Calu3 (cell line): ENCODE data around the gene TREM2. TPM values are rescaled to one million over a fixed set of nuclear protein-coding genes. Genes with fewer than 3 reads are reported as not detected.

Experiments used
- BruUV-seq: library from RNA; stranded (reverse); fragments of 400-500 nt; replicated peaks from 2 replicates; lab custom pipeline; 2021; lab: Mats Ljungman, UMichigan
- CTCF ChIA-PET: fragments of 300-600 bp; sonication (Branson Sonifier 250); formaldehyde crosslinking; loops from one replicate; lab custom pipeline; 2022; ENCODE audit warnings: antibody characterized with exemption; lab: Charles Lee
- DNase-seq: peaks from one replicate; pipeline ENCODE4 v3.0.0; 2022
- H3K27ac Mint-ChIP-seq: one replicate; pipeline ENCODE4 v1.8.0; 2022; ENCODE audit warnings: mixed read lengths; ENCODE audit not compliant: unreplicated experiment
- H3K27me3 Mint-ChIP-seq: one replicate; pipeline ENCODE4 v1.8.0; 2022; ENCODE audit warnings: mixed read lengths; ENCODE audit not compliant: unreplicated experiment
- H3K36me3 Mint-ChIP-seq: one replicate; pipeline ENCODE4 v1.8.0; 2022; ENCODE audit warnings: mild to moderate bottlenecking, moderate library complexity, mixed read lengths; ENCODE audit not compliant: insufficient read depth, unreplicated experiment
- H3K4me1 Mint-ChIP-seq: one replicate; pipeline ENCODE4 v1.8.0; 2022; ENCODE audit warnings: mild to moderate bottlenecking, low read depth, mixed read lengths; ENCODE audit not compliant: unreplicated experiment
- H3K4me3 Mint-ChIP-seq: one replicate; pipeline ENCODE4 v1.8.0; 2022; ENCODE audit warnings: mild to moderate bottlenecking, low read depth, moderate library complexity, mixed read lengths; ENCODE audit not compliant: unreplicated experiment
- H3K9me3 Mint-ChIP-seq: one replicate; pipeline ENCODE4 v1.8.0; 2022; ENCODE audit warnings: low read depth, mixed read lengths; ENCODE audit not compliant: unreplicated experiment
- intact Hi-C: fragments of 100-400 bp; cut with micrococcal nuclease; formaldehyde crosslinking; loops from one replicate; pipeline ENCODE4 v1.10.0; 2022; ENCODE audit not compliant: unreplicated experiment
- total RNA-seq: library from RNA; stranded (reverse); gene quantifications from 2 replicates; pipeline ENCODE4 v1.2.3, GENCODE V29; 2022
- TF ChIP-seq, protein P1 (sequence below): fragments of 200-600 bp; IDR thresholded peaks from one replicate; pipeline ENCODE4 v1.8.0; 2022; ENCODE audit warnings: antibody characterized with exemption; ENCODE audit not compliant: unreplicated experiment

The TREM2 gene
- total RNA-seq, 1 experiment from 2014 or later = not detected

DNA sequence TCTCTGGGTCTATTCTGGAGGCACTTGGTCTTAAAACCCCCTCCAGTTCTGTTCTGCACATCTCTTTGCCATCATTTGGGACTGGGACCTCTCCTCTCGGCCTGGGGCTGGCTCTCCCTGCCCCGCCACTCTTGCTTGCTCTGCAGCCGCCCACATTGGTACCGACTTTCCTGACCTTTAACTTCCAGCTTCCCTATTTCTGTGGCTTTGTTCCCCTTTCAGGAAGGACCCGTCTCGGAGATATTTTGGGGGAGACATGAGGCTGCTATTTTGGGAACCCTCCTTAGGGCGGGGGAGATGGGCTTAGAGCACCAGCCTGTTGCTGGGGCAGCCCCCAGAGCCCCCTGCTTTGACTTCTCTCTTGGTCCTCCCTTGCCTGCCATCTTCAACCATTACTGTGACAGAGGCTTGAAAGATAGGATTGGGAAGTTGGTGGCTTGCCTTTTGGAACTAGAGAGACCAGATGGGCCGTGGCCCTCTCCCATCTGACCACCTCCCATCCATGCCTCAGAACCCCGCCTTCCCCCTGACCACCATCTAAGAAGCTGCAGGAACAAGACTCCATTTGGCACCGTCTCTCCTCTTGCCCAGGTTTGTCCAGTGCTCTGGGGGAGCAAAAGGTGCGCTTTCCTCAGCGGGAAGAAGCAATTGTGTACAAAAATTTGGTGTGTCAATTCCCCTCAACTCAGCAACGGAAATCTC lies 914 bp downstream of the TREM2 start:
- H3K4me3 Mint-ChIP-seq = no peak overlapping the region
- DNase-seq = no peak
- CTCF ChIA-PET = no interaction called here
- H3K9me3 Mint-ChIP-seq = no peaks in the 10 kb centered on the region
- BruUV-seq = no TSS peak
- H3K4me1 Mint-ChIP-seq = no peaks in the 10 kb centered on the region
- no peaks in the 10 kb centered on the region for H3K36me3 Mint-ChIP-seq
- peaks cover 72% of the 10 kb centered on the region for H3K27me3 Mint-ChIP-seq
- TF ChIP-seq, protein P1, sequence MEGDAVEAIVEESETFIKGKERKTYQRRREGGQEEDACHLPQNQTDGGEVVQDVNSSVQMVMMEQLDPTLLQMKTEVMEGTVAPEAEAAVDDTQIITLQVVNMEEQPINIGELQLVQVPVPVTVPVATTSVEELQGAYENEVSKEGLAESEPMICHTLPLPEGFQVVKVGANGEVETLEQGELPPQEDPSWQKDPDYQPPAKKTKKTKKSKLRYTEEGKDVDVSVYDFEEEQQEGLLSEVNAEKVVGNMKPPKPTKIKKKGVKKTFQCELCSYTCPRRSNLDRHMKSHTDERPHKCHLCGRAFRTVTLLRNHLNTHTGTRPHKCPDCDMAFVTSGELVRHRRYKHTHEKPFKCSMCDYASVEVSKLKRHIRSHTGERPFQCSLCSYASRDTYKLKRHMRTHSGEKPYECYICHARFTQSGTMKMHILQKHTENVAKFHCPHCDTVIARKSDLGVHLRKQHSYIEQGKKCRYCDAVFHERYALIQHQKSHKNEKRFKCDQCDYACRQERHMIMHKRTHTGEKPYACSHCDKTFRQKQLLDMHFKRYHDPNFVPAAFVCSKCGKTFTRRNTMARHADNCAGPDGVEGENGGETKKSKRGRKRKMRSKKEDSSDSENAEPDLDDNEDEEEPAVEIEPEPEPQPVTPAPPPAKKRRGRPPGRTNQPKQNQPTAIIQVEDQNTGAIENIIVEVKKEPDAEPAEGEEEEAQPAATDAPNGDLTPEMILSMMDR = no peak
- no peak overlapping the region for H3K27ac Mint-ChIP-seq
- intact Hi-C loops = no loop called here

GRCh38 chr6:41161380-41161779 lies 1.5 kb downstream of the TREM2 start:
- intact Hi-C loops = no loop called here
- H3K27me3 Mint-ChIP-seq = peaks cover 72% of the 10 kb centered on the region
- H3K4me3 Mint-ChIP-seq = no peak overlapping the region
- H3K27ac Mint-ChIP-seq = no peak overlapping the region
- no peak for DNase-seq
- no TSS peak for BruUV-seq
- TF ChIP-seq, protein P1 = no peak
- CTCF ChIA-PET = no interaction called here
- no peaks in the 10 kb centered on the region for H3K9me3 Mint-ChIP-seq
- no peaks in the 10 kb centered on the region for H3K36me3 Mint-ChIP-seq
- no peaks in the 10 kb centered on the region for H3K4me1 Mint-ChIP-seq

DNA sequence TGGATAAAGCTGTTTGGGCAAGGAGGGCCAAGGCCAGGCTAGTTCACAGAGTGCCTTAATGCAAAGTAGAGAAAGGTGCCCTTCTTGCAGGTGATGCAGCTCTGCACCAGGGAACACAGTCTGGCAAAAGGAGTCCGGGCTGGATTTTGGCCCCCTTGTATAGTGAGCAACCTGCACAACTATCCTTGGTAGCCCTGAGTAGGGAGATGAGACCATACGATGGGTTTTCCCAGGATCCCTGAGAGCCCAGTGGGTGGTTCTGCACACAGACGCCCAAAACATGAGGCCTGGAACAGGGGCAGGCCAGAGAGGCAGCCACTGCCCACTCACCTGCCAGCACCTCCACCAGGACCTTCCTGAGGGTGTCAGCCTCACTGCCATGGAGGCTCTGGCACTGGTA lies 2.0 kb downstream of the TREM2 start:
- Mint-ChIP-seq H3K9me3 (no peaks in the 10 kb centered on the region), H3K27me3 (peaks cover 72% of the 10 kb centered on the region), H3K27ac (no peak overlapping the region), H3K36me3 (no peaks in the 10 kb centered on the region), H3K4me1 (no peaks in the 10 kb centered on the region), H3K4me3 (no peak overlapping the region)
- BruUV-seq = no TSS peak
- TF ChIP-seq, protein P1 = no peak
- intact Hi-C loops = no loop called here
- CTCF ChIA-PET = no interaction called here
- DNase-seq = no peak

- DNase-seq = no peak
- no peak overlapping the region for H3K27ac Mint-ChIP-seq
- intact Hi-C loops = no loop called here
- H3K4me3 Mint-ChIP-seq = no peak overlapping the region
- H3K27me3 Mint-ChIP-seq = peaks cover 82% of the 10 kb centered on the region
- no peaks in the 10 kb centered on the region for H3K4me1 Mint-ChIP-seq
- CTCF ChIA-PET = no interaction called here
- TF ChIP-seq, protein P1 = no peak
- BruUV-seq = no TSS peak
- H3K36me3 Mint-ChIP-seq = no peaks in the 10 kb centered on the region
- no peaks in the 10 kb centered on the region for H3K9me3 Mint-ChIP-seq
These were observed 3.4 kb downstream of the TREM2 start for GRCh38 chr6:41159415-41160082.
